Breast epithelium (tissue), 3 donors: ENCODE data around the gene CHMP5.

Experiments
- POLR2A ChIP-seq: fragments of 450-650 bp; IDR thresholded peaks from one replicate; pipeline ENCODE4 v1.6.1; 2016; ENCODE audit warnings: antibody characterized with exemption, mild to moderate bottlenecking, moderate library complexity
- POLR2AphosphoS5 ChIP-seq, 3 donors: sonication (generic); formaldehyde crosslinking; IDR thresholded peaks; one replicate each; pipeline ENCODE4 v1.6.1; 2017; ENCODE audit warnings: antibody characterized with exemption in 3 of 3
- TF ChIP-seq, protein P1 (sequence below), 3 donors: fragments of 450-650 bp; IDR thresholded peaks; one replicate each; pipeline ENCODE4 v1.5.1; 2016 to 2017; ENCODE audit warnings: antibody characterized with exemption in 3 of 3, mild to moderate bottlenecking in 3 of 3, moderate library complexity in 3 of 3

DNA sequence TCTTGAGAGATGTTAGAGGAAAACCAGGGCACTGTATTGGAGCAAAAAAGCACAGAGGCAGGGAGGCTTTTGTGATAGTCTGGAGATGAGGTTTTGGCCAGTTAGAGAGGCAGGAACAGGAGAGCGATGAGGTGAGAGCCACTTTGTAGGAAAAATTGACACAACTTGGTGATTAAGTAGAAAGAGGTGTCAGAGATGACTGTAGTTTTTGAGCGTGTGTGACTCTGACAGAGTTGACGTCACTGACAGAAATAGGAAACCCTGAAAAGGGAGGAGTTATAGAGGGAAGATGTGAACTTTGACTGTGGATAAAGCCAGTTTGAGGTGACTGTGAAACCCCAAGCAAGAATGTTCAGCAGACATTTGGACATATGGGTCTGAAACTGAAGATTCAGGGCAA is 41.2 kb downstream of the CHMP5 start:
- TF ChIP-seq, protein P1, sequence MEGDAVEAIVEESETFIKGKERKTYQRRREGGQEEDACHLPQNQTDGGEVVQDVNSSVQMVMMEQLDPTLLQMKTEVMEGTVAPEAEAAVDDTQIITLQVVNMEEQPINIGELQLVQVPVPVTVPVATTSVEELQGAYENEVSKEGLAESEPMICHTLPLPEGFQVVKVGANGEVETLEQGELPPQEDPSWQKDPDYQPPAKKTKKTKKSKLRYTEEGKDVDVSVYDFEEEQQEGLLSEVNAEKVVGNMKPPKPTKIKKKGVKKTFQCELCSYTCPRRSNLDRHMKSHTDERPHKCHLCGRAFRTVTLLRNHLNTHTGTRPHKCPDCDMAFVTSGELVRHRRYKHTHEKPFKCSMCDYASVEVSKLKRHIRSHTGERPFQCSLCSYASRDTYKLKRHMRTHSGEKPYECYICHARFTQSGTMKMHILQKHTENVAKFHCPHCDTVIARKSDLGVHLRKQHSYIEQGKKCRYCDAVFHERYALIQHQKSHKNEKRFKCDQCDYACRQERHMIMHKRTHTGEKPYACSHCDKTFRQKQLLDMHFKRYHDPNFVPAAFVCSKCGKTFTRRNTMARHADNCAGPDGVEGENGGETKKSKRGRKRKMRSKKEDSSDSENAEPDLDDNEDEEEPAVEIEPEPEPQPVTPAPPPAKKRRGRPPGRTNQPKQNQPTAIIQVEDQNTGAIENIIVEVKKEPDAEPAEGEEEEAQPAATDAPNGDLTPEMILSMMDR (IDR thresholded peaks at IDR 0.05): no peak
- TF ChIP-seq POLR2A (no peak), POLR2AphosphoS5 (IDR thresholded peaks at IDR 0.05) (no peak)
